Fibroblast of villous mesenchyme (primary cell): ENCODE data around the gene NETO2. TPM values are rescaled to one million over a fixed set of nuclear protein-coding genes. Genes with fewer than 3 reads are reported as not detected.
A peak's percentile ranks its signal among the peaks of the same experiment; 100 is the strongest.

Experiments
- DNase-seq: peaks from one replicate; pipeline ENCODE4 v3.0.0-alpha.2; 2010; ENCODE audit warnings: low read depth
- H3K4me3 ChIP-seq: 2 replicates; pipeline ENCODE4 v1.5.1; 2011; ENCODE audit warnings: low read depth, mild to moderate bottlenecking, low read length
- CTCF ChIP-seq: IDR thresholded peaks from 2 replicates; pipeline ENCODE4 v1.5.1; 2012; ENCODE audit warnings: low read depth, mild to moderate bottlenecking, low read length; ENCODE audit not compliant: insufficient read depth
- total RNA-seq: library from RNA; depleted of rRNA; stranded (reverse); fragments of >200 nt; gene quantifications from 2 replicates; pipeline ENCODE4 v1.2.3, GENCODE V29; 2012

The NETO2 gene
- total RNA-seq, 1 donor = 14.7 TPM

- no peak overlapping the region for H3K4me3 ChIP-seq
- no peak for TF ChIP-seq CTCF
- no peak for DNase-seq
Observed at GRCh38 chr16:47043970-47044684, 99.6 kb downstream of the NETO2 start.

- TF ChIP-seq CTCF = no peak
- H3K4me3 ChIP-seq = no peak overlapping the region
- no peak for DNase-seq
Observed at GRCh38 chr16:47043200-47043599, 100.5 kb downstream of the NETO2 start.

GRCh38 chr16:47037746-47038458 lies 105.8 kb downstream of the NETO2 start:
- peak overlapping the region; percentile 69 for H3K4me3 ChIP-seq
- peak; percentile 87 for TF ChIP-seq CTCF
- DNase-seq = peak; percentile 76

- peak; percentile 4 for DNase-seq
- peak overlapping the region; percentile 69 for H3K4me3 ChIP-seq
- TF ChIP-seq CTCF = no peak
Observed at GRCh38 chr16:47037396-47037745, 106.4 kb downstream of the NETO2 start.

- TF ChIP-seq CTCF = no peak
- no peak for DNase-seq
- H3K4me3 ChIP-seq = no peak overlapping the region
Observed at GRCh38 chr16:47036201-47036600, 107.5 kb downstream of the NETO2 start.

GRCh38 chr16:47035436-47035835 lies 108.3 kb downstream of the NETO2 start:
- no peak for TF ChIP-seq CTCF
- DNase-seq = no peak
- H3K4me3 ChIP-seq = no peak overlapping the region

GRCh38 chr16:47034455-47034854 lies 109.3 kb downstream of the NETO2 start:
- TF ChIP-seq CTCF = no peak
- no peak for DNase-seq
- no peak overlapping the region for H3K4me3 ChIP-seq
